NT2/D1 (cell line): ENCODE measurements around the gene MUSK.
"Not testable (repeated sequence)": the region's sequence is repeated elsewhere in the genome, so short reads cannot be mapped to it uniquely, and the experiment has no call there.

ENCODE experiments used
- DNase-seq: peaks from one replicate; pipeline ENCODE4 v3.0.0-alpha.2; 2011; ENCODE audit warnings: low read depth, low spot score
- H3K27me3 ChIP-seq: 2 replicates; pipeline ENCODE4 v1.6.0; 2011; ENCODE audit warnings: mild to moderate bottlenecking; ENCODE audit not compliant: insufficient read length, insufficient read depth
- H3K36me3 ChIP-seq: 2 replicates; pipeline ENCODE4 v1.6.1; 2011; ENCODE audit warnings: mild to moderate bottlenecking, low read length, mixed read lengths; ENCODE audit not compliant: insufficient read depth, insufficient read length
- H3K4me1 ChIP-seq: 2 replicates; pipeline ENCODE4 v1.5.1; 2011; ENCODE audit not compliant: insufficient read depth, insufficient read length
- H3K4me3 ChIP-seq: 2 replicates; pipeline ENCODE4 v1.5.1; 2011; ENCODE audit warnings: low read depth; ENCODE audit not compliant: insufficient read length
- H3K9ac ChIP-seq: 2 replicates; pipeline ENCODE4 v1.6.0; 2011; ENCODE audit warnings: low read depth; ENCODE audit not compliant: insufficient read length
- H3K9me3 ChIP-seq: 2 replicates; pipeline ENCODE4 v1.5.1; 2011; ENCODE audit warnings: mild to moderate bottlenecking, low read length; ENCODE audit not compliant: insufficient read depth
- SUZ12 ChIP-seq: IDR thresholded peaks from 2 replicates; pipeline ENCODE4 v1.6.1; 2011; ENCODE audit not compliant: insufficient read length, insufficient read depth; ENCODE audit errors: extremely low read depth
- YY1 ChIP-seq: IDR thresholded peaks from 2 replicates; pipeline ENCODE4 v1.6.1; 2011; ENCODE audit not compliant: insufficient read length, insufficient read depth
- ZNF274 ChIP-seq: IDR thresholded peaks from 2 replicates; pipeline ENCODE4 v1.6.1; 2011; ENCODE audit warnings: mild to moderate bottlenecking, low read depth, low read length

MUSK gene

GRCh38 chr9:110812886-110813285, 144.3 kb downstream of the MUSK start:
- no peak for DNase-seq
- Histone ChIP-seq H3K27me3 (no peaks in the 10 kb centered on the region), H3K4me1 (no peaks in the 10 kb centered on the region), H3K36me3 (no peaks in the 10 kb centered on the region), H3K9ac (no peak overlapping the region), H3K4me3 (no peak overlapping the region), H3K9me3 (no peaks in the 10 kb centered on the region)
- no peak for TF ChIP-seq SUZ12
- TF ChIP-seq YY1: no peak
- no peak for TF ChIP-seq ZNF274

- Histone ChIP-seq H3K36me3 (no peaks in the 10 kb centered on the region), H3K9ac (no peak overlapping the region), H3K4me3 (no peak overlapping the region), H3K9me3 (no peaks in the 10 kb centered on the region), H3K27me3 (no peaks in the 10 kb centered on the region), H3K4me1 (no peaks in the 10 kb centered on the region)
- TF ChIP-seq YY1: no peak
- no peak for TF ChIP-seq ZNF274
- TF ChIP-seq SUZ12: no peak
- no peak for DNase-seq
Measured at GRCh38 chr9:110814159-110814558, 145.6 kb downstream of the MUSK start.

DNA sequence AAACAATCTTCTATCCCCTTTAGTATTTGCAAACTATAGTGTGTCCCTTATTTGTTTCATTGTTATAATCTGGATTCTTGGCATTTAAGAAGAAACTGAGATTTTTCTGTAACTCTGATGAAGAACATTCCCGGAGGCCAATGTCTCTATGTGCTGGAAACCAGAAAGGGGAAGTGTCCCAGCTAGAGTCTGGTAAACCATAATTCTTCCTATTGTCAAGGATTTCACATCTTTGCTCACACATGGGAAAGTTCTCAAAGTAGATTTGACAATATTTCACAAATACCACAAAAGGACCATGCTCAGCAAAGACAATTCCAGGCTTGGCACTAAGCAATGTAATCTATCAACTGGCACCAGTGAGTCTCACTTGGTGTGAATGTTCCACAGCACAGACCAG, 146.8 kb downstream of the MUSK start:
- no peak for DNase-seq
- no peaks in the 10 kb centered on the region for H3K9me3 ChIP-seq
- no peak overlapping the region for H3K9ac ChIP-seq
- no peaks in the 10 kb centered on the region for H3K36me3 ChIP-seq
- no peaks in the 10 kb centered on the region for H3K27me3 ChIP-seq
- H3K4me3 ChIP-seq: no peak overlapping the region
- no peak for TF ChIP-seq YY1
- TF ChIP-seq ZNF274: no peak
- TF ChIP-seq SUZ12: no peak
- no peaks in the 10 kb centered on the region for H3K4me1 ChIP-seq

DNA sequence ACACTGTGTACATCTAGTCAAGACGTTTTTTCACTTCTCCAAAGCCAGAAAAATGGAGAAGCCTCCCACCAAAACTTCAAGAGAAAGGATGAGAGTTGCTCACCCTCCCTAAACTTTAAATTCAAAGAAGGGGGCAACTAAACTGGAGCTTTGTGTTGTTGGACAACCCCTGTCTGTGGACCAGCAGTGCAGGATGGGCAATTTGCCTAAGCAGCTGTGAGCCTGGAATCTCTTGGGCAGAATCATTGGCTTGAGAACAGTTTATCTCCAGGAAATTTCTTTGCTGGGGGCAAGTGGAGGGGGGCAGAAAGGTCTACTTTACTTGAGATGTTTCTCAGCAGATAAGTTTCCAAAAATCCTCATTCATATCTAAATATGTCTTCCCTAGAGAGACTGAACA, 151.8 kb downstream of the MUSK start:
- H3K9me3 ChIP-seq: peaks cover 4% of the 10 kb centered on the region; the same call in 1 of the 2 replicates
- no peak overlapping the region for H3K9ac ChIP-seq
- H3K36me3 ChIP-seq: no peaks in the 10 kb centered on the region
- no peaks in the 10 kb centered on the region for H3K4me1 ChIP-seq
- no peak for DNase-seq
- H3K27me3 ChIP-seq: no peaks in the 10 kb centered on the region
- H3K4me3 ChIP-seq: no peak overlapping the region
- TF ChIP-seq ZNF274 (no peak), YY1 (no peak), SUZ12 (no peak)

DNA sequence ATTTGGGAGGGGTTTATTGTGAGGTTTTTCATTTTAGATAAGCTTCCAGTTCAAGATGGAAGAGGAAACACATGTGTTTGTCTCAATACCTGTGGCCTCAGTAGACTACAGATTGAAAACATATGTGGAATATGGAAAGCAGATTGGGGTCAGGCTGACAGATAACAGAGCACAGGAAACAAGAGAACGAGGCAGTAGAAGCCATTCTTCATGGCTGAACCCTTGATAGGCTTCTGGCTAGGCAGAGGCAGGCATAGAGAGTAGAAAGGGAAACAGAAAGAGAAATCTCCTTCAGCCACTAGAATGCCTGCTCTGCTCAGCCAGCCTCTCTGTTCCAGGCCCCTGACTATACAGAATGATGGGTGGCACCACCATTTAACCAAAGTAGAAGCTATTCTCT, 152.5 kb downstream of the MUSK start:
- H3K27me3 ChIP-seq: no peaks in the 10 kb centered on the region
- DNase-seq: no peak
- H3K4me3 ChIP-seq: no peak overlapping the region
- peaks cover 4% of the 10 kb centered on the region; the same call in 1 of the 2 replicates for H3K9me3 ChIP-seq
- no peak overlapping the region for H3K9ac ChIP-seq
- TF ChIP-seq YY1 (no peak), SUZ12 (no peak), ZNF274 (no peak)
- no peaks in the 10 kb centered on the region for H3K36me3 ChIP-seq
- H3K4me1 ChIP-seq: no peaks in the 10 kb centered on the region

DNA sequence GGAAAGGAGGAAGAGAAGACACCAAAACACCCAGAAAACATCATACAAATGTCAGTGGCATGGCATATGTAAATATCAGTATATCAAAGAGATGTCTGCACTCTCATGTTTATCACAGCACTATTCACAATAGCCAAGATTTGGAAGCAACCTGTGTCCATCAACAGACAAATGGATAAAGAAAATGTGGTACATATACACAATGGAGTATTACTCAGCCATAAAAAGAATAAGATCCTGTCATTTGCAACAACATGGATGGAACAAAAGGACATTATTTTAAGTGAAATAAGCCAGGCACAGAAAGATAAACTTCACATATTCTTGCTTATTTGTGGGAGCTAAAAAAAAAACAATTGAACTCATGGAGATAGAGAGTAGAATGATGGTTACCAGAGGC, 156.5 kb downstream of the MUSK start:
- not testable (repeated sequence) for DNase-seq, H3K4me1 ChIP-seq

GRCh38 chr9:110825950-110826349, 157.4 kb downstream of the MUSK start:
- H3K4me3 ChIP-seq: no peak overlapping the region
- H3K27me3 ChIP-seq: no peaks in the 10 kb centered on the region
- peaks cover 16% of the 10 kb centered on the region; the same call in 1 of the 2 replicates for H3K9me3 ChIP-seq
- TF ChIP-seq SUZ12 (no peak), YY1 (no peak), ZNF274 (no peak)
- H3K36me3 ChIP-seq: no peaks in the 10 kb centered on the region
- no peak for DNase-seq
- H3K4me1 ChIP-seq: no peaks in the 10 kb centered on the region
- H3K9ac ChIP-seq: no peak overlapping the region

More for the DNA sequence above, 156.5 kb downstream of the MUSK start:
- not testable (repeated sequence) for H3K36me3 ChIP-seq, H3K27me3 ChIP-seq, H3K4me3 ChIP-seq, H3K9ac ChIP-seq
- peaks cover 16% of the 10 kb centered on the region; the same call in 1 of the 2 replicates for H3K9me3 ChIP-seq

GRCh38 chr9:110826400-110826799, 157.8 kb downstream of the MUSK start:
- H3K9ac ChIP-seq, H3K36me3 ChIP-seq, H3K4me3 ChIP-seq, H3K4me1 ChIP-seq, H3K27me3 ChIP-seq: not testable (repeated sequence)
- peaks cover 16% of the 10 kb centered on the region; the same call in 1 of the 2 replicates for H3K9me3 ChIP-seq
- DNase-seq: peak; percentile 57
